ENCODE data around the gene GSTA1.

DNA sequence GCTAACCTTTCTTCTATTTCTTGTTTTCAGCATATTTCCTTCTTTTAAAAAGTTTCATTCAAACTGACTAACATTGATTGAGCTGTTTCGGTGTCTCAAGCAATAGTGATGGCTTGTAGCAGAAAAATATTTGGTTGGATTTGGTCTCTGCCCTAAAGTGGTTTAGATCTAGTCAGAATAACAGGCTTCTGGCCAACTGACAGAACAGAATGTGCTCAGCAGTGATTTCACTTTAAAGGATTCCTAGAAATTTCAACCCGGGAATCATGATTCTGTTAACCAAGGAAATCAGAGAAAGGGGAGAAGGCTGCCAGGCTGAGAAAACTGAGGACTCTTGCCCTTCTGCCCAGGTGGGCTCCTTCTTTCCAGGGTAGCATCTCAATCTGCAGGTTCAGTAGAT, 16.6 kb upstream of the GSTA1 start:
- TF ChIP-seq POLR2AphosphoS5 (IDR thresholded peaks at IDR 0.05), result no peak
- TF ChIP-seq, protein P1, sequence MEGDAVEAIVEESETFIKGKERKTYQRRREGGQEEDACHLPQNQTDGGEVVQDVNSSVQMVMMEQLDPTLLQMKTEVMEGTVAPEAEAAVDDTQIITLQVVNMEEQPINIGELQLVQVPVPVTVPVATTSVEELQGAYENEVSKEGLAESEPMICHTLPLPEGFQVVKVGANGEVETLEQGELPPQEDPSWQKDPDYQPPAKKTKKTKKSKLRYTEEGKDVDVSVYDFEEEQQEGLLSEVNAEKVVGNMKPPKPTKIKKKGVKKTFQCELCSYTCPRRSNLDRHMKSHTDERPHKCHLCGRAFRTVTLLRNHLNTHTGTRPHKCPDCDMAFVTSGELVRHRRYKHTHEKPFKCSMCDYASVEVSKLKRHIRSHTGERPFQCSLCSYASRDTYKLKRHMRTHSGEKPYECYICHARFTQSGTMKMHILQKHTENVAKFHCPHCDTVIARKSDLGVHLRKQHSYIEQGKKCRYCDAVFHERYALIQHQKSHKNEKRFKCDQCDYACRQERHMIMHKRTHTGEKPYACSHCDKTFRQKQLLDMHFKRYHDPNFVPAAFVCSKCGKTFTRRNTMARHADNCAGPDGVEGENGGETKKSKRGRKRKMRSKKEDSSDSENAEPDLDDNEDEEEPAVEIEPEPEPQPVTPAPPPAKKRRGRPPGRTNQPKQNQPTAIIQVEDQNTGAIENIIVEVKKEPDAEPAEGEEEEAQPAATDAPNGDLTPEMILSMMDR (IDR thresholded peaks at IDR 0.05 in 8 of 11, conservative IDR thresholded peaks at IDR 0.05 in 3 of 11), result no peak

Data from spleen (tissue), 7 donors.